GM21619 (cell line): ENCODE data around the gene SNTA1.
"Not testable (repeated sequence)": the region's sequence is repeated elsewhere in the genome, so short reads cannot be mapped to it uniquely, and the experiment has no call there.

Source experiments
- ATAC-seq: cut with Tn5 transposase; IDR thresholded peaks from one replicate; pipeline ENCODE4 v1.9.1; 2021; ENCODE audit not compliant: unreplicated experiment

SNTA1 gene

GRCh38 chr20:33433465-33434234 is 9.9 kb downstream of the SNTA1 start:
- no peak for ATAC-seq

GRCh38 chr20:33431797-33432381 is 11.7 kb downstream of the SNTA1 start:
- no peak for ATAC-seq

GRCh38 chr20:33423875-33424274 is 19.7 kb downstream of the SNTA1 start:
- ATAC-seq: not testable (repeated sequence)

- no peak for ATAC-seq
These were observed 20.3 kb downstream of the SNTA1 start for GRCh38 chr20:33423141-33423834.

- no peak for ATAC-seq
These were observed 24.2 kb downstream of the SNTA1 start for GRCh38 chr20:33419140-33419974.

GRCh38 chr20:33418033-33418432 is 25.5 kb downstream of the SNTA1 start:
- no peak for ATAC-seq

GRCh38 chr20:33415948-33416347 is 27.6 kb downstream of the SNTA1 start:
- ATAC-seq: no peak

- no peak for ATAC-seq
These were observed 31.1 kb downstream of the SNTA1 start for GRCh38 chr20:33412484-33412838.

GRCh38 chr20:33411711-33412483 is 31.7 kb downstream of the SNTA1 start:
- ATAC-seq: no peak

GRCh38 chr20:33411242-33411641 is 32.3 kb downstream of the SNTA1 start:
- no peak for ATAC-seq

GRCh38 chr20:33410081-33410742 is 33.4 kb downstream of the SNTA1 start:
- ATAC-seq: no peak

GRCh38 chr20:33408716-33409654 is 34.6 kb downstream of the SNTA1 start:
- ATAC-seq: no peak

GRCh38 chr20:33408313-33408712 is 35.2 kb downstream of the SNTA1 start:
- no peak for ATAC-seq

- no peak for ATAC-seq
These were observed 35.8 kb downstream of the SNTA1 start for GRCh38 chr20:33407796-33408195.

- no peak for ATAC-seq
These were observed 36.3 kb downstream of the SNTA1 start for GRCh38 chr20:33407251-33407650.

- ATAC-seq: no peak
These were observed 39.3 kb downstream of the SNTA1 start for GRCh38 chr20:33404281-33404680.

- ATAC-seq: no peak
These were observed 41.6 kb downstream of the SNTA1 start for GRCh38 chr20:33401921-33402369.

- peak; percentile 81 for ATAC-seq
These were observed 42.2 kb downstream of the SNTA1 start, which contains the start of gene CDK5RAP1 for GRCh38 chr20:33401184-33401920. Gene CDK5RAP1, minus strand, starts transcription at chr20:33401519. Its CDS starts 4,455 bp downstream, at chr20:33397064.
